ENCODE measurements around the gene CYGB. TPM values are rescaled to one million over a fixed set of nuclear protein-coding genes. Genes with fewer than 3 reads are reported as not detected.

The CYGB gene
- total and polyA plus RNA-seq, 2 of the 13 experiments (the other 11 are each of a cell fraction or from before 2014, with no cell fraction given), result 18.9 to 27.1 TPM

DNA sequence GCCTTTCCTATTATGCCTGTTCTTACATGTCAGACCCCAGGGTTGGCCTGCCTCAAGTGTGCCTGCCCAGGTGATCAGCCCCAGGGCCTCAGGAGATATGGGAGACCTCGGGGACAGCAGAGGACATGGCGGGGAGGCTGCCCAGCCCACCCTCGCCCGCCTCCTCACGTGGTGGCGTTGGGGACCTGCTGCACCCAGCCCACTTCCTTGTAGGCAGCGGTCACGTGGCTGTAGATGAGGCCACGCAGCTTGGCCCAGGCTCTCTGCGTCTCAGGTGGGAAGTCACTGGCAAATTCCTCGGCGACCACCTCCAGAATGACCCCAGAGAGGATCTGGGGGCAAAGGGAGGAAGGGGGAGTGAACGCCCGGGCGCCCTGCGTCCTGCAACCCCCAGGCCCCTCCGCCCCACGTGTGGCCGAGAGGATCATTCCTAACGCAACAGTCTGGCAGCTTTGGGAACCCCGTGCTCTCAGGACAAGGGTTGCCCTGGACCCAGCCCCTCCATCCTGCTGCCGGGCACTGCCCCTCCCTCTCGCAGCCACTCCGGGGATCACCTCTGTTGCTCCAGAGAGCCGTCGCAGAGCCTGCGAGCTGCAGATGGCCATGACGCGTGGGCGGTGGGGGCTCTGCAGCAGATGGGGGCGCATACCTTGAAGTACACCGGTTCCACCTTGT lies 6.6 kb downstream of the CYGB start:
- intact Hi-C loops (cut with micrococcal nuclease; ENCODE audit: unreplicated experiment) (no loop called here), in situ Hi-C loops (cut with HindIII; ENCODE audit: extremely low pct_ligation_motif_present, low pct_unique_long_range_greater_than_20kb) (no loop called here)
- FAIRE-seq (no peak), DNase-seq (ENCODE audit: low spot score) (no peak), ATAC-seq (no peak)
- Histone ChIP-seq H3K4me2 (ENCODE audit: low read depth, low read length) (peak overlapping the region; percentile 48), H3K4me1 (ENCODE audit: insufficient read depth, low read length) (peaks cover 89% of the 10 kb centered on the region), H4K20me1 (ENCODE audit: insufficient read depth, low read length) (no peaks in the 10 kb centered on the region), H3K79me2 (ENCODE audit: insufficient read depth, low read length) (no peaks in the 10 kb centered on the region), H3K27me3 (ENCODE audit: control insufficient read depth in 1 of 2, insufficient read depth in 2 of 2, low read length in 2 of 2) (no peaks in the 10 kb centered on the region), H3K9ac (ENCODE audit: insufficient read depth, low read depth, low read length) (peak overlapping the region; percentile 29; the same call in 1 of the 2 replicates), H3K36me3 (replicated peaks in 1 of 2; ENCODE audit: control insufficient read depth in 1 of 2, insufficient read depth in 2 of 2, low read length in 2 of 2) (no peaks in the 10 kb centered on the region), H3K9me3 (ENCODE audit: low read length) (no peaks in the 10 kb centered on the region), H3K27ac (ENCODE audit: extremely low read length, insufficient read depth, low read length) (peak overlapping the region; percentile 60), H2AFZ (ENCODE audit: low read length) (no peak overlapping the region), H3K4me3 (replicated peaks in 1 of 3; ENCODE audit: insufficient read depth in 1 of 3, low read depth in 2 of 3, low read length in 3 of 3) (peak overlapping the region in 1 of 3 experiments; percentile 35; a peak in 1 of 6 replicates)
- POLR2A ChIA-PET, result interaction anchor here (1.2 to 4.0 kb wide), 5 partner anchors 9 to 32 kb away, joined by 3 to 19 read pairs (median 4); partner anchors contain the start of gene PRCD
- 95% methylated on average over 29 of the region's 32 CpGs for WGBS (ENCODE audit: low lambda C conversion rate)
- CTCF ChIA-PET (ENCODE audit: low intra/inter-chr PET ratio, low total read pairs), result no interaction called here
- BruUV-seq (replicated peaks), result no TSS peak
- TF ChIP-seq KDM5B (CRISPR knock-in tag; IDR thresholded peaks at IDR 0.05; ENCODE audit: borderline replicate concordance) (0 out of 2 replicates have a peak, but pooled peaks have one; percentile 16), ZNF451 (CRISPR knock-in tag; IDR thresholded peaks at IDR 0.05) (no peak), TEAD3 (CRISPR knock-in tag; optimal IDR thresholded peaks at IDR 0.05; ENCODE audit: borderline replicate concordance) (peak; percentile 8), SALL1 (CRISPR knock-in tag; IDR thresholded peaks at IDR 0.05) (peak; percentile 2; the same call in 1 of the 2 replicates), GABPB1 (CRISPR knock-in tag; IDR thresholded peaks at IDR 0.05) (peak; percentile 27; the same call in 1 of the 2 replicates), TBX2 (CRISPR knock-in tag; IDR thresholded peaks at IDR 0.05; ENCODE audit: borderline replicate concordance) (0 out of 2 replicates have a peak, but pooled peaks have one; percentile 9), ARHGAP35 (CRISPR knock-in tag; IDR thresholded peaks at IDR 0.05; ENCODE audit: borderline replicate concordance) (peak; percentile 20; the same call in 1 of the 2 replicates), TAF1 (CRISPR knock-in tag; IDR thresholded peaks at IDR 0.05) (0 out of 2 replicates have a peak, but pooled peaks have one; percentile 24), PCBP1 (IDR thresholded peaks at IDR 0.05; ENCODE audit: borderline replicate concordance, low read depth, low read length) (0 out of 2 replicates have a peak, but pooled peaks have one; percentile 23), SRY (CRISPR knock-in tag; IDR thresholded peaks at IDR 0.05) (0 out of 2 replicates have a peak, but pooled peaks have one; percentile 25)
- TF ChIP-seq, protein P1, sequence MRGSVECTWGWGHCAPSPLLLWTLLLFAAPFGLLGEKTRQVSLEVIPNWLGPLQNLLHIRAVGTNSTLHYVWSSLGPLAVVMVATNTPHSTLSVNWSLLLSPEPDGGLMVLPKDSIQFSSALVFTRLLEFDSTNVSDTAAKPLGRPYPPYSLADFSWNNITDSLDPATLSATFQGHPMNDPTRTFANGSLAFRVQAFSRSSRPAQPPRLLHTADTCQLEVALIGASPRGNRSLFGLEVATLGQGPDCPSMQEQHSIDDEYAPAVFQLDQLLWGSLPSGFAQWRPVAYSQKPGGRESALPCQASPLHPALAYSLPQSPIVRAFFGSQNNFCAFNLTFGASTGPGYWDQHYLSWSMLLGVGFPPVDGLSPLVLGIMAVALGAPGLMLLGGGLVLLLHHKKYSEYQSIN (CRISPR knock-in tag; IDR thresholded peaks at IDR 0.05; ENCODE audit: borderline replicate concordance), result no peak
- TF ChIP-seq, protein P2, sequence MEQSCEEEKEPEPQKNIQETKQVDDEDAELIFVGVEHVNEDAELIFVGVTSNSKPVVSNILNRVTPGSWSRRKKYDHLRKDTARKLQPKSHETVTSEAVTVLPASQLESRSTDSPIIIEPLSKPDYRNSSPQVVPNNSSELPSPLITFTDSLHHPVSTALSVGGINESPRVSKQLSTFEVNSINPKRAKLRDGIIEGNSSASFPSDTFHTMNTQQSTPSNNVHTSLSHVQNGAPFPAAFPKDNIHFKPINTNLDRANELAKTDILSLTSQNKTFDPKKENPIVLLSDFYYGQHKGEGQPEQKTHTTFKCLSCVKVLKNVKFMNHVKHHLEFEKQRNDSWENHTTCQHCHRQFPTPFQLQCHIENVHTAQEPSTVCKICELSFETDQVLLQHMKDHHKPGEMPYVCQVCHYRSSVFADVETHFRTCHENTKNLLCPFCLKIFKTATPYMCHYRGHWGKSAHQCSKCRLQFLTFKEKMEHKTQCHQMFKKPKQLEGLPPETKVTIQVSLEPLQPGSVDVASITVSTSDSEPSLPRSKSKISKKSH (CRISPR knock-in tag; IDR thresholded peaks at IDR 0.05; ENCODE audit: borderline replicate concordance), result peak; percentile 50; the same call in 1 of the 2 replicates
- TF ChIP-seq, protein P3, sequence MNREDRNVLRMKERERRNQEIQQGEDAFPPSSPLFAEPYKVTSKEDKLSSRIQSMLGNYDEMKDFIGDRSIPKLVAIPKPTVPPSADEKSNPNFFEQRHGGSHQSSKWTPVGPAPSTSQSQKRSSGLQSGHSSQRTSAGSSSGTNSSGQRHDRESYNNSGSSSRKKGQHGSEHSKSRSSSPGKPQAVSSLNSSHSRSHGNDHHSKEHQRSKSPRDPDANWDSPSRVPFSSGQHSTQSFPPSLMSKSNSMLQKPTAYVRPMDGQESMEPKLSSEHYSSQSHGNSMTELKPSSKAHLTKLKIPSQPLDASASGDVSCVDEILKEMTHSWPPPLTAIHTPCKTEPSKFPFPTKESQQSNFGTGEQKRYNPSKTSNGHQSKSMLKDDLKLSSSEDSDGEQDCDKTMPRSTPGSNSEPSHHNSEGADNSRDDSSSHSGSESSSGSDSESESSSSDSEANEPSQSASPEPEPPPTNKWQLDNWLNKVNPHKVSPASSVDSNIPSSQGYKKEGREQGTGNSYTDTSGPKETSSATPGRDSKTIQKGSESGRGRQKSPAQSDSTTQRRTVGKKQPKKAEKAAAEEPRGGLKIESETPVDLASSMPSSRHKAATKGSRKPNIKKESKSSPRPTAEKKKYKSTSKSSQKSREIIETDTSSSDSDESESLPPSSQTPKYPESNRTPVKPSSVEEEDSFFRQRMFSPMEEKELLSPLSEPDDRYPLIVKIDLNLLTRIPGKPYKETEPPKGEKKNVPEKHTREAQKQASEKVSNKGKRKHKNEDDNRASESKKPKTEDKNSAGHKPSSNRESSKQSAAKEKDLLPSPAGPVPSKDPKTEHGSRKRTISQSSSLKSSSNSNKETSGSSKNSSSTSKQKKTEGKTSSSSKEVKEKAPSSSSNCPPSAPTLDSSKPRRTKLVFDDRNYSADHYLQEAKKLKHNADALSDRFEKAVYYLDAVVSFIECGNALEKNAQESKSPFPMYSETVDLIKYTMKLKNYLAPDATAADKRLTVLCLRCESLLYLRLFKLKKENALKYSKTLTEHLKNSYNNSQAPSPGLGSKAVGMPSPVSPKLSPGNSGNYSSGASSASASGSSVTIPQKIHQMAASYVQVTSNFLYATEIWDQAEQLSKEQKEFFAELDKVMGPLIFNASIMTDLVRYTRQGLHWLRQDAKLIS (CRISPR knock-in tag; IDR thresholded peaks at IDR 0.05), result 0 out of 2 replicates have a peak, but pooled peaks have one; percentile 18
- TF ChIP-seq, protein P4, sequence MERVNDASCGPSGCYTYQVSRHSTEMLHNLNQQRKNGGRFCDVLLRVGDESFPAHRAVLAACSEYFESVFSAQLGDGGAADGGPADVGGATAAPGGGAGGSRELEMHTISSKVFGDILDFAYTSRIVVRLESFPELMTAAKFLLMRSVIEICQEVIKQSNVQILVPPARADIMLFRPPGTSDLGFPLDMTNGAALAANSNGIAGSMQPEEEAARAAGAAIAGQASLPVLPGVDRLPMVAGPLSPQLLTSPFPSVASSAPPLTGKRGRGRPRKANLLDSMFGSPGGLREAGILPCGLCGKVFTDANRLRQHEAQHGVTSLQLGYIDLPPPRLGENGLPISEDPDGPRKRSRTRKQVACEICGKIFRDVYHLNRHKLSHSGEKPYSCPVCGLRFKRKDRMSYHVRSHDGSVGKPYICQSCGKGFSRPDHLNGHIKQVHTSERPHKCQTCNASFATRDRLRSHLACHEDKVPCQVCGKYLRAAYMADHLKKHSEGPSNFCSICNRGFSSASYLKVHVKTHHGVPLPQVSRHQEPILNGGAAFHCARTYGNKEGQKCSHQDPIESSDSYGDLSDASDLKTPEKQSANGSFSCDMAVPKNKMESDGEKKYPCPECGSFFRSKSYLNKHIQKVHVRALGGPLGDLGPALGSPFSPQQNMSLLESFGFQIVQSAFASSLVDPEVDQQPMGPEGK (CRISPR knock-in tag; IDR thresholded peaks at IDR 0.05), result 0 out of 2 replicates have a peak, but pooled peaks have one; percentile 12
